ENCODE measurements around the gene RAB22A. TPM values are rescaled to one million over a fixed set of nuclear protein-coding genes. Genes with fewer than 3 reads are reported as not detected.

The RAB22A gene
- total and polyA plus RNA-seq, 9 of the 15 experiments (the other 6 are each of a cell fraction or from before 2014, with no cell fraction given): 1.1 to 8.0 (median 6.7) TPM

DNA sequence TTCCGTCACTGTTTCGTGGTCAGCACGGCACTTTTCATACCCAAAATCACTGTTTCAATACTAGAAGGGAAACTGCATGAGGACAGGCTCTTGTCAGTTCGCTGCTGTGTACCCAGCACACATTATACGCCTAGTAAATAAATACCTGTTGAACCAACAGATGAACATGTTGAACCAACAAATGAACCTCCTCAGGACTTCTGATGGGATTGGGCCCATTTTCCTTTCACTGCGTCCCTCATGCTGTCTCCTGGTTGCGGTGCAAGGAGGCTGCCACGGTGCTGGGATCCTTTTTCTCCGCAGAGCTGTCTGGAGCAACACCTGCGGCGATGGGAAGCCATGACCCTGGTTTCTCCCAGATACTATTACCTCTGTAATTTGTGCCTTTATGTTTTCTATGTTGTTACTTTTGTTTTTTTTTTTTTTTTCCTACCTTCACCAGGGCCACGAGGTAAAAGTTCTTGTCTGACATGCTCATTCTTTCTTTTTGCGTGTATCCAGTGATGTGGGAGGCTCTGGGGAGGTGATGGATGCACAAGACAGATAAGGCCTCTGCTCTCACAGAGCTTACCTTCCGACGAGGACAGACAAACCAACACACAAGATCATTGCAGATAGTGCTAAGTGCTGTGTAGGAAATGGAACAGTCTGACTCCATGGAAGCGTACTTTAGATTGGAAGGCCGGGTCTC, 80.6 kb downstream of the RAB22A start:
- CTCF ChIA-PET (ENCODE audit: low intra/inter-chr PET ratio): no interaction called here
- BruUV-seq (replicated peaks): TSS peak; percentile 46
- TF ChIP-seq PPARD (CRISPR knock-in tag; IDR thresholded peaks at IDR 0.05) (no peak), ZNF318 (IDR thresholded peaks at IDR 0.05; ENCODE audit: borderline replicate concordance in 1 of 2, low read depth in 1 of 2) (0 out of 4 replicates have a peak, but pooled peaks of 1 of the 2 experiments have one; percentile 48), NCOA6 (IDR thresholded peaks at IDR 0.05) (no peak), CREBBP (IDR thresholded peaks at IDR 0.05; ENCODE audit: low read depth, low read length) (no peak), NFATC3 (IDR thresholded peaks at IDR 0.05) (no peak), CHCHD3 (CRISPR knock-in tag; IDR thresholded peaks at IDR 0.05) (no peak), ZNF644 (tag; IDR thresholded peaks at IDR 0.05; ENCODE audit: low read depth) (no peak), ETS2 (tag; IDR thresholded peaks at IDR 0.05; ENCODE audit: borderline replicate concordance, poor library complexity, severe bottlenecking) (no peak)
- TF ChIP-seq, protein P1, sequence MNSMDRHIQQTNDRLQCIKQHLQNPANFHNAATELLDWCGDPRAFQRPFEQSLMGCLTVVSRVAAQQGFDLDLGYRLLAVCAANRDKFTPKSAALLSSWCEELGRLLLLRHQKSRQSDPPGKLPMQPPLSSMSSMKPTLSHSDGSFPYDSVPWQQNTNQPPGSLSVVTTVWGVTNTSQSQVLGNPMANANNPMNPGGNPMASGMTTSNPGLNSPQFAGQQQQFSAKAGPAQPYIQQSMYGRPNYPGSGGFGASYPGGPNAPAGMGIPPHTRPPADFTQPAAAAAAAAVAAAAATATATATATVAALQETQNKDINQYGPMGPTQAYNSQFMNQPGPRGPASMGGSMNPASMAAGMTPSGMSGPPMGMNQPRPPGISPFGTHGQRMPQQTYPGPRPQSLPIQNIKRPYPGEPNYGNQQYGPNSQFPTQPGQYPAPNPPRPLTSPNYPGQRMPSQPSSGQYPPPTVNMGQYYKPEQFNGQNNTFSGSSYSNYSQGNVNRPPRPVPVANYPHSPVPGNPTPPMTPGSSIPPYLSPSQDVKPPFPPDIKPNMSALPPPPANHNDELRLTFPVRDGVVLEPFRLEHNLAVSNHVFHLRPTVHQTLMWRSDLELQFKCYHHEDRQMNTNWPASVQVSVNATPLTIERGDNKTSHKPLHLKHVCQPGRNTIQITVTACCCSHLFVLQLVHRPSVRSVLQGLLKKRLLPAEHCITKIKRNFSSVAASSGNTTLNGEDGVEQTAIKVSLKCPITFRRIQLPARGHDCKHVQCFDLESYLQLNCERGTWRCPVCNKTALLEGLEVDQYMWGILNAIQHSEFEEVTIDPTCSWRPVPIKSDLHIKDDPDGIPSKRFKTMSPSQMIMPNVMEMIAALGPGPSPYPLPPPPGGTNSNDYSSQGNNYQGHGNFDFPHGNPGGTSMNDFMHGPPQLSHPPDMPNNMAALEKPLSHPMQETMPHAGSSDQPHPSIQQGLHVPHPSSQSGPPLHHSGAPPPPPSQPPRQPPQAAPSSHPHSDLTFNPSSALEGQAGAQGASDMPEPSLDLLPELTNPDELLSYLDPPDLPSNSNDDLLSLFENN (IDR thresholded peaks at IDR 0.05; ENCODE audit: low read depth in 2 of 2, low read length in 2 of 2): peak in 1 of 2 experiments; percentile 69; a peak in 2 of 4 replicates

More for the DNA sequence above, 80.6 kb downstream of the RAB22A start:
- DNase-seq (ENCODE audit: extremely low read depth in 1 of 4, low spot score in 3 of 4): peak; percentile 54 to 91 (median 64)
- POLR2A ChIA-PET: interaction anchor here (0.9 to 1.9 kb wide), 5 partner anchors 11 to 34 kb away, joined by 3 to 5 read pairs (median 4); no protein-coding TSS in a partner anchor
- Histone ChIP-seq H4K20me1 (replicated peaks; ENCODE audit: control insufficient read depth, insufficient read depth, low read length) (peaks cover 19% of the 10 kb centered on the region; the same call in 1 of the 2 replicates), H3K36me3 (ENCODE audit: control insufficient read depth, insufficient read depth, low read length) (peaks cover 45% of the 10 kb centered on the region), H3K9ac (ENCODE audit: insufficient read depth in 1 of 2, low read depth in 2 of 2, low read length in 2 of 2) (peak overlapping the region; percentile 91 to 99), H2AFZ (ENCODE audit: low read depth, low read length) (peak overlapping the region; percentile 89; the same call in 1 of the 2 replicates), H3K4me3 (peak overlapping the region; percentile 67), H3K4me2 (ENCODE audit: insufficient read depth, low read length) (peak overlapping the region; percentile 97), H3K9me3 (replicated peaks; ENCODE audit: control insufficient read depth, insufficient read depth, low read depth, low read length) (peaks cover 5% of the 10 kb centered on the region; the same call in 1 of the 2 replicates), H3K9me1 (ENCODE audit: control insufficient read depth, insufficient read depth, low read length) (no peaks in the 10 kb centered on the region), H3K27me3 (ENCODE audit: control insufficient read depth in 2 of 2, insufficient read depth in 2 of 2, low read length in 2 of 2) (no peaks in the 10 kb centered on the region), H3K4me1 (replicated peaks in 1 of 2; ENCODE audit: control insufficient read depth in 2 of 2, insufficient read depth in 2 of 2, low read length in 2 of 2) (peaks cover 21 to 27% of the 10 kb centered on the region in 2 experiments), H3K79me2 (ENCODE audit: control insufficient read depth, insufficient read depth, low read length) (peaks cover 59% of the 10 kb centered on the region), H3K27ac (ENCODE audit: extremely low read depth, low read depth, low read length) (peak overlapping the region; percentile 97)
- FAIRE-seq: peak; percentile 97
- ATAC-seq: peak; percentile 70
- intact Hi-C loops (cut with micrococcal nuclease) (no loop called here), in situ Hi-C loops (cut with MboI) (no loop called here)
- 13% methylated on average over 17 of the region's 17 CpGs for WGBS (ENCODE audit: insufficient coverage, low coverage, missing lambda C conversion rate)
